ENCODE data around the gene PCLO. TPM values are rescaled to one million over a fixed set of nuclear protein-coding genes. Genes with fewer than 3 reads are reported as not detected.
"Not testable (repeated sequence)": the region's sequence is repeated elsewhere in the genome, so short reads cannot be mapped to it uniquely, and the experiment has no call there.

The PCLO gene
- total RNA-seq, 1 donor from 2014 or later, result 10.8 TPM

DNA sequence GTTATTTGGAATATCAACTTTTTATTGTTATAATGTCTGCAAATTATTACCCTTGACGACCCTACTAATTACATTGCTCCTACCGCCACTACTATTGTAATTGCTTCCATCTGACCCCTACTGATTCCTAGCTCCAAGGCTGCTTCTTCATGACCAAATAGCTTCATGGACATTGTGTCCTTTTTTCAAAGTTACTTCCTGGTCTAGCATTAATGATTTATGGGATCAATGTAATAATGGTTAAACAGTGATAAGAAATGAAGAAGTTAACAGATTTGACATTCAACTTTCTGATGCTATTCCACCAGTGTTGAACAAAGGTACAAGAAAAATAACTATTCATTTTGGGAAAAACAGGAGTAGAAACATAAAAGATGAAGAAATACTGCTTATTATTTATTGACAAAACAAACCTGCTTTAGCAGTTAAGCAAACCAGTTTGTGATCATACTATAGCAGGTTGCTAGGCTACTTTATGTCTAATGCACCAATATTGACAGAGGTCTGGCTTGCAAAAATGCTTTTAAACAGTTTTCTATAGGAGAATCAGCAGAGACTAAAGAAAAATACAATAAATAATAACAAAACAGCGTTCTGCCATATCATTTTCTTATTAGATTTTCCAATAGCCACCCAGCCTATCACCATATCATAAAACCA, 125.8 kb downstream of the PCLO start:
- intact Hi-C loops (cut with DNase I), result no loop called here
- Histone ChIP-seq H3K4me3 (no peak overlapping the region), H3K27me3 (no peaks in the 10 kb centered on the region), H3K36me3 (no peaks in the 10 kb centered on the region), H3K27ac (no peak overlapping the region), H3K9me3 (no peaks in the 10 kb centered on the region), H3K4me1 (no peaks in the 10 kb centered on the region)
- DNase-seq (ENCODE audit: extremely low spot score in 2 of 2), result no peak
- TF ChIP-seq CTCF (IDR thresholded peaks at IDR 0.05), result no peak
- TF ChIP-seq POLR2A (IDR thresholded peaks at IDR 0.05), result no peak
- TF ChIP-seq POLR2AphosphoS5 (IDR thresholded peaks at IDR 0.05; ENCODE audit: insufficient read depth in 1 of 2, low read depth in 1 of 2), result no peak

- intact Hi-C loops (cut with DNase I), result no loop called here
- H3K9me3 ChIP-seq, result no peaks in the 10 kb centered on the region
Observed at GRCh38 chr7:83036130-83036529, 126.6 kb downstream of the PCLO start.

DNA sequence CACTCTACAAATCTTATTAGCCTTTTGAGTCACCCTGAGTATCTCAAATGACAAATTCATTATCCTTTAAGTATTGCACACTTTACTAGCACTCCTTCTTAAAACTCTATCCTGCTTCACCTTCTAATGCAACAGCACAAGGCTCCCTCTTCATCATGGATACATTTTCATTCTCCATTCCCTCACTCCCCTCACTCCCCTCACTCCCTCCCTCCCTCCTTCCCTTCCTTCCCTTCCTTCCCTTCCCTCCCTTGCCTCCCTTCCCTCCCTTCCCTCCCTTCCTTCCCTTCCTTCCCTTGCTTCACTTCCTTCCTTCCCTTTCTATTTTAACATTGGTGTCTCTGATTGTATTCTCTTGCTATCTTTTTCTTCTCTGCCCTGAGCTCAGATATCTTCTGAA, 130.5 kb downstream of the PCLO start:
- intact Hi-C loops (cut with DNase I), result no loop called here
- H3K9me3 ChIP-seq, result no peaks in the 10 kb centered on the region
- H3K27ac ChIP-seq, result no peak overlapping the region
- no peaks in the 10 kb centered on the region for H3K27me3 ChIP-seq
- no peak overlapping the region for H3K4me3 ChIP-seq
- no peaks in the 10 kb centered on the region for H3K36me3 ChIP-seq
- H3K4me1 ChIP-seq, result no peaks in the 10 kb centered on the region
- TF ChIP-seq POLR2AphosphoS5 (IDR thresholded peaks at IDR 0.05; ENCODE audit: insufficient read depth in 1 of 2, low read depth in 1 of 2) (no peak), POLR2A (IDR thresholded peaks at IDR 0.05) (no peak), CTCF (IDR thresholded peaks at IDR 0.05) (no peak)
- no peak for DNase-seq (ENCODE audit: extremely low spot score in 2 of 2)

More at GRCh38 chr7:83036130-83036529, 126.6 kb downstream of the PCLO start:
- Histone ChIP-seq H3K27ac (no peak overlapping the region), H3K27me3 (no peaks in the 10 kb centered on the region), H3K36me3 (no peaks in the 10 kb centered on the region), H3K4me1 (no peaks in the 10 kb centered on the region), H3K4me3 (no peak overlapping the region)
- no peak for DNase-seq (ENCODE audit: extremely low spot score in 2 of 2)
- no peak for TF ChIP-seq POLR2AphosphoS5 (IDR thresholded peaks at IDR 0.05; ENCODE audit: insufficient read depth in 1 of 2, low read depth in 1 of 2)
- TF ChIP-seq POLR2A (IDR thresholded peaks at IDR 0.05), result no peak
- TF ChIP-seq CTCF (IDR thresholded peaks at IDR 0.05), result no peak

- H3K4me3 ChIP-seq; H3K27me3 ChIP-seq; H3K27ac ChIP-seq; H3K4me1 ChIP-seq; H3K9me3 ChIP-seq; DNase-seq (ENCODE audit: extremely low spot score in 2 of 2); H3K36me3 ChIP-seq; intact Hi-C loops (cut with DNase I): not testable (repeated sequence)
Observed at GRCh38 chr7:83023817-83024665, 138.6 kb downstream of the PCLO start.

DNA sequence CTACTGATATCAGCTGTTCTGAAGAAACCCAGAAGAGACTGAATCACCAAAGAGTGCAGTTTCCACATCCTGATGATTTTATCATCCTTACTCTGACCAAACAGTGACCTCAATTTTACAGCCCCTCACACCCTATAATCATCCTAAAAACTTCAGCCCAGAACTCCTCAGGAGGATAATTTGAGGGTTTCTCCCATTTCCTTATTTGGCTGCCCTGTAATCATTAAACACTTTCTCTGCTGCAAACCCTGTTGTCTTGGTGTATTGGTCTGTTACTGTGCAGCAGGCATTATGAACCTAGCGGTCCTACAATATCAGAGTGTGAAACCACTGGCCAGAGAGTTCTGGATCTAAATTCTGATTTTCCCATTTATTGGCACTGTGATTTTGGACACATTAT, 141.7 kb downstream of the PCLO start:
- H3K9me3 ChIP-seq, result no peaks in the 10 kb centered on the region
- no peak overlapping the region for H3K27ac ChIP-seq
- intact Hi-C loops (cut with DNase I), result no loop called here
- H3K36me3 ChIP-seq, result no peaks in the 10 kb centered on the region
- no peak overlapping the region for H3K4me3 ChIP-seq
- TF ChIP-seq POLR2A (IDR thresholded peaks at IDR 0.05), result no peak
- TF ChIP-seq POLR2AphosphoS5 (IDR thresholded peaks at IDR 0.05; ENCODE audit: insufficient read depth in 1 of 2, low read depth in 1 of 2), result no peak
- TF ChIP-seq CTCF (IDR thresholded peaks at IDR 0.05), result no peak
- H3K4me1 ChIP-seq, result no peaks in the 10 kb centered on the region
- H3K27me3 ChIP-seq, result no peaks in the 10 kb centered on the region
- DNase-seq (ENCODE audit: extremely low spot score in 2 of 2), result no peak

Measured in vagina (tissue), 2 donors.